Upper lobe of left lung (tissue), 4 donors: ENCODE measurements around the gene SDS.

Source experiments
- POLR2A ChIP-seq, 4 donors: fragments of 450-650 bp; IDR thresholded peaks; one replicate each; pipeline ENCODE4 v1.5.1; 2016 to 2017; ENCODE audit warnings: antibody characterized with exemption in 4 of 4, mild to moderate bottlenecking in 2 of 4
- TF ChIP-seq, protein P1 (sequence below), 6 experiments: fragments of 450-650 bp in 4 of 6; fragments of 200-600 bp in 2 of 6; sonication (generic) in 2 of 6; IDR thresholded peaks; one replicate each; pipeline ENCODE4 v1.5.1; 2016 to 2019; ENCODE audit warnings: antibody characterized with exemption in 6 of 6

DNA sequence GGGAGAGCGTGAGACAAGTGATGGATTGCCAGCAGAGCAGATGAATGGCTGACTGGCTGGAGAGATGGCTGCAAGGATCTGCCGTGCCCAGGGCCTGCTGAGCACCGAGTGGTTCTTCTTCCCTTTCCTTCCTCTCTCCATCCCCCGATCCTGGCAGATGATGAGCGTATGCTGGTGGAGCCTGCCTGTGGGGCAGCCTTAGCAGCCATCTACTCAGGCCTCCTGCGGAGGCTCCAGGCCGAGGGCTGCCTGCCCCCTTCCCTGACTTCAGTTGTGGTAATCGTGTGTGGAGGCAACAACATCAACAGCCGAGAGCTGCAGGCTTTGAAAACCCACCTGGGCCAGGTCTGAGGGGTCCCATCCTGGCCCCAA, 34.0 kb upstream of the SDS start:
- TF ChIP-seq POLR2A (IDR thresholded peaks at IDR 0.05): no peak
- TF ChIP-seq, protein P1, sequence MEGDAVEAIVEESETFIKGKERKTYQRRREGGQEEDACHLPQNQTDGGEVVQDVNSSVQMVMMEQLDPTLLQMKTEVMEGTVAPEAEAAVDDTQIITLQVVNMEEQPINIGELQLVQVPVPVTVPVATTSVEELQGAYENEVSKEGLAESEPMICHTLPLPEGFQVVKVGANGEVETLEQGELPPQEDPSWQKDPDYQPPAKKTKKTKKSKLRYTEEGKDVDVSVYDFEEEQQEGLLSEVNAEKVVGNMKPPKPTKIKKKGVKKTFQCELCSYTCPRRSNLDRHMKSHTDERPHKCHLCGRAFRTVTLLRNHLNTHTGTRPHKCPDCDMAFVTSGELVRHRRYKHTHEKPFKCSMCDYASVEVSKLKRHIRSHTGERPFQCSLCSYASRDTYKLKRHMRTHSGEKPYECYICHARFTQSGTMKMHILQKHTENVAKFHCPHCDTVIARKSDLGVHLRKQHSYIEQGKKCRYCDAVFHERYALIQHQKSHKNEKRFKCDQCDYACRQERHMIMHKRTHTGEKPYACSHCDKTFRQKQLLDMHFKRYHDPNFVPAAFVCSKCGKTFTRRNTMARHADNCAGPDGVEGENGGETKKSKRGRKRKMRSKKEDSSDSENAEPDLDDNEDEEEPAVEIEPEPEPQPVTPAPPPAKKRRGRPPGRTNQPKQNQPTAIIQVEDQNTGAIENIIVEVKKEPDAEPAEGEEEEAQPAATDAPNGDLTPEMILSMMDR (IDR thresholded peaks at IDR 0.05): no peak
